Measurements from ENCODE around the gene DSC3. TPM values are rescaled to one million over a fixed set of nuclear protein-coding genes. Genes with fewer than 3 reads are reported as not detected.

The DSC3 gene
- not detected in 2 replicates for total RNA-seq (2014; rRNA removed; shearing (Covaris generic))

- no peak within 1 kb of the TSS for H3K4me3 ChIP-seq
- no peaks in the 10 kb centered on the region for H3K4me1 ChIP-seq
- DNase-seq, result no peak
- no peaks in the 10 kb centered on the region for H3K27me3 ChIP-seq
- H3K27ac ChIP-seq, result no peak within 1 kb of the TSS
- H3K9me3 ChIP-seq (replicated peaks), result no peaks in the 10 kb centered on the region
- H3K36me3 ChIP-seq, result no peaks in the 10 kb centered on the region
These were observed at the start of gene DSC3 for GRCh38 chr18:31042406-31043181. Gene DSC3, minus strand, starts transcription at chr18:31042742. Its CDS starts 82 bp downstream, at chr18:31042660.

GRCh38 chr18:31091350-31091749 lies 48.8 kb upstream of the DSC3 start:
- Histone ChIP-seq H3K4me1 (no peaks in the 10 kb centered on the region), H3K27ac (no peak overlapping the region), H3K36me3 (no peaks in the 10 kb centered on the region), H3K9me3 (replicated peaks) (no peaks in the 10 kb centered on the region), H3K27me3 (no peaks in the 10 kb centered on the region), H3K4me3 (no peak overlapping the region)
- no peak for DNase-seq

GRCh38 chr18:31088532-31088931 lies 46.0 kb upstream of the DSC3 start:
- Histone ChIP-seq H3K4me3 (no peak overlapping the region), H3K36me3 (no peaks in the 10 kb centered on the region), H3K27ac (no peak overlapping the region), H3K27me3 (no peaks in the 10 kb centered on the region), H3K4me1 (no peaks in the 10 kb centered on the region), H3K9me3 (replicated peaks) (no peaks in the 10 kb centered on the region)
- DNase-seq, result no peak

GRCh38 chr18:31079973-31080372 lies 37.4 kb upstream of the DSC3 start:
- no peaks in the 10 kb centered on the region for H3K9me3 ChIP-seq (replicated peaks)
- H3K4me3 ChIP-seq, result no peak overlapping the region
- no peaks in the 10 kb centered on the region for H3K36me3 ChIP-seq
- H3K27ac ChIP-seq, result no peak overlapping the region
- H3K27me3 ChIP-seq, result no peaks in the 10 kb centered on the region
- no peaks in the 10 kb centered on the region for H3K4me1 ChIP-seq
- DNase-seq, result no peak

GRCh38 chr18:31077878-31078277 lies 35.3 kb upstream of the DSC3 start:
- no peak overlapping the region for H3K27ac ChIP-seq
- no peaks in the 10 kb centered on the region for H3K4me1 ChIP-seq
- H3K9me3 ChIP-seq (replicated peaks), result no peaks in the 10 kb centered on the region
- DNase-seq, result no peak
- H3K36me3 ChIP-seq, result no peaks in the 10 kb centered on the region
- H3K27me3 ChIP-seq, result no peaks in the 10 kb centered on the region
- H3K4me3 ChIP-seq, result no peak overlapping the region

GRCh38 chr18:31072175-31072574 lies 29.6 kb upstream of the DSC3 start:
- Histone ChIP-seq H3K27me3 (no peaks in the 10 kb centered on the region), H3K4me1 (no peaks in the 10 kb centered on the region), H3K27ac (no peak overlapping the region), H3K4me3 (no peak overlapping the region), H3K36me3 (no peaks in the 10 kb centered on the region), H3K9me3 (replicated peaks) (no peaks in the 10 kb centered on the region)
- no peak for DNase-seq

GRCh38 chr18:31070206-31070605 lies 27.7 kb upstream of the DSC3 start:
- Histone ChIP-seq H3K27me3 (no peaks in the 10 kb centered on the region), H3K9me3 (replicated peaks) (no peaks in the 10 kb centered on the region), H3K36me3 (no peaks in the 10 kb centered on the region), H3K4me3 (no peak overlapping the region), H3K27ac (no peak overlapping the region), H3K4me1 (no peaks in the 10 kb centered on the region)
- DNase-seq, result peak in 1 of 2 experiments; percentile 1

- no peaks in the 10 kb centered on the region for H3K27me3 ChIP-seq
- H3K4me1 ChIP-seq, result no peaks in the 10 kb centered on the region
- no peaks in the 10 kb centered on the region for H3K9me3 ChIP-seq (replicated peaks)
- H3K27ac ChIP-seq, result no peak overlapping the region
- no peak overlapping the region for H3K4me3 ChIP-seq
- H3K36me3 ChIP-seq, result no peaks in the 10 kb centered on the region
- no peak for DNase-seq
These were observed 23.7 kb upstream of the DSC3 start for GRCh38 chr18:31066266-31066665.

- Histone ChIP-seq H3K4me3 (no peak overlapping the region), H3K27me3 (no peaks in the 10 kb centered on the region), H3K36me3 (no peaks in the 10 kb centered on the region), H3K9me3 (replicated peaks) (no peaks in the 10 kb centered on the region), H3K4me1 (no peaks in the 10 kb centered on the region), H3K27ac (no peak overlapping the region)
- DNase-seq, result no peak
These were observed 22.7 kb upstream of the DSC3 start for GRCh38 chr18:31065036-31065773.

- Histone ChIP-seq H3K36me3 (no peaks in the 10 kb centered on the region), H3K27me3 (no peaks in the 10 kb centered on the region), H3K4me1 (no peaks in the 10 kb centered on the region), H3K27ac (no peak overlapping the region), H3K9me3 (replicated peaks) (no peaks in the 10 kb centered on the region), H3K4me3 (no peak overlapping the region)
- no peak for DNase-seq
These were observed 21.6 kb upstream of the DSC3 start for GRCh38 chr18:31064130-31064529.

GRCh38 chr18:31061945-31062344 lies 19.4 kb upstream of the DSC3 start:
- no peaks in the 10 kb centered on the region for H3K9me3 ChIP-seq (replicated peaks)
- H3K27me3 ChIP-seq, result no peaks in the 10 kb centered on the region
- no peak overlapping the region for H3K4me3 ChIP-seq
- H3K27ac ChIP-seq, result no peak overlapping the region
- DNase-seq, result no peak
- no peaks in the 10 kb centered on the region for H3K36me3 ChIP-seq
- H3K4me1 ChIP-seq, result no peaks in the 10 kb centered on the region

GRCh38 chr18:31058897-31059296 lies 16.4 kb upstream of the DSC3 start:
- no peaks in the 10 kb centered on the region for H3K36me3 ChIP-seq
- H3K4me1 ChIP-seq, result no peaks in the 10 kb centered on the region
- H3K27ac ChIP-seq, result no peak overlapping the region
- H3K27me3 ChIP-seq, result no peaks in the 10 kb centered on the region
- H3K9me3 ChIP-seq (replicated peaks), result no peaks in the 10 kb centered on the region
- DNase-seq, result peak in 1 of 2 experiments; percentile 3
- H3K4me3 ChIP-seq, result no peak overlapping the region

- H3K27ac ChIP-seq, result no peak overlapping the region
- H3K27me3 ChIP-seq, result no peaks in the 10 kb centered on the region
- no peak for DNase-seq
- no peak overlapping the region for H3K4me3 ChIP-seq
- no peaks in the 10 kb centered on the region for H3K36me3 ChIP-seq
- no peaks in the 10 kb centered on the region for H3K4me1 ChIP-seq
- no peaks in the 10 kb centered on the region for H3K9me3 ChIP-seq (replicated peaks)
These were observed 15.4 kb upstream of the DSC3 start for GRCh38 chr18:31057917-31058316.

GRCh38 chr18:31057051-31057450 lies 14.5 kb upstream of the DSC3 start:
- Histone ChIP-seq H3K9me3 (replicated peaks) (no peaks in the 10 kb centered on the region), H3K27me3 (no peaks in the 10 kb centered on the region), H3K4me1 (no peaks in the 10 kb centered on the region), H3K27ac (no peak overlapping the region), H3K36me3 (no peaks in the 10 kb centered on the region), H3K4me3 (no peak overlapping the region)
- DNase-seq, result no peak

GRCh38 chr18:31056296-31056695 lies 13.8 kb upstream of the DSC3 start:
- no peak overlapping the region for H3K27ac ChIP-seq
- H3K9me3 ChIP-seq (replicated peaks), result no peaks in the 10 kb centered on the region
- no peaks in the 10 kb centered on the region for H3K27me3 ChIP-seq
- DNase-seq, result no peak
- no peak overlapping the region for H3K4me3 ChIP-seq
- H3K36me3 ChIP-seq, result no peaks in the 10 kb centered on the region
- H3K4me1 ChIP-seq, result no peaks in the 10 kb centered on the region
